Keratinocyte (primary cell): ENCODE measurements around the gene RFX8.

Experiments
- EZH2 ChIP-seq: IDR thresholded peaks from one replicate; pipeline ENCODE4 v1.6.1; 2012; ENCODE audit warnings: inconsistent platforms, mild to moderate bottlenecking, low read length, moderate library complexity
- TF ChIP-seq, protein P1 (sequence below), 3 experiments: IDR thresholded peaks in 1 of 3; conservative IDR thresholded peaks in 1 of 3; optimal IDR thresholded peaks in 1 of 3; 2 replicates in 2 of 3; 3 replicates in 1 of 3; pipeline versions ENCODE3 to v1.5.1; 2011; ENCODE audit warnings: low read length in 3 of 3, mild to moderate bottlenecking in 3 of 3, moderate library complexity in 2 of 3, control low read depth in 1 of 3, inconsistent platforms in 1 of 3; ENCODE audit not compliant: insufficient read depth in 2 of 3; ENCODE audit errors: extremely low read depth in 1 of 3

DNA sequence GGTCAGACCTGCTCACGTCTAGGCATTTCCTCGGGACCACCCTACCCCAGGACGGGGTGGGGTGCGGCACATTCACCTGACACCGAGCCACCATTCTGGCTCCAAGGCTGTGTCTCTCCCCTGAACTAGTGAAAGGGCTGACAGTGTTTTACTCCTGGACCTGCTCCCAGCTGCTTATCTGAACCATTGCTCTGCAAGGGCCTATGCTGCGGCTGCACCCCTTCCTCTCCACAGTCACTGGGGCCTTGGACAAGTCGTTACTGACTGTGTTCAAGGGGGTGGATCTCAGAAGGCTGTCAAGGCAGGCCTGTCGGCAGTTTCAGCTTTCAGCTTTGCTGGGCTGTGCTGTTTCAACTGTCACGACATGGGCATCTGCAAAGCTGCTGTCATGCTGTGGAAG lies 99.3 kb downstream of the RFX8 start:
- TF ChIP-seq, protein P1, sequence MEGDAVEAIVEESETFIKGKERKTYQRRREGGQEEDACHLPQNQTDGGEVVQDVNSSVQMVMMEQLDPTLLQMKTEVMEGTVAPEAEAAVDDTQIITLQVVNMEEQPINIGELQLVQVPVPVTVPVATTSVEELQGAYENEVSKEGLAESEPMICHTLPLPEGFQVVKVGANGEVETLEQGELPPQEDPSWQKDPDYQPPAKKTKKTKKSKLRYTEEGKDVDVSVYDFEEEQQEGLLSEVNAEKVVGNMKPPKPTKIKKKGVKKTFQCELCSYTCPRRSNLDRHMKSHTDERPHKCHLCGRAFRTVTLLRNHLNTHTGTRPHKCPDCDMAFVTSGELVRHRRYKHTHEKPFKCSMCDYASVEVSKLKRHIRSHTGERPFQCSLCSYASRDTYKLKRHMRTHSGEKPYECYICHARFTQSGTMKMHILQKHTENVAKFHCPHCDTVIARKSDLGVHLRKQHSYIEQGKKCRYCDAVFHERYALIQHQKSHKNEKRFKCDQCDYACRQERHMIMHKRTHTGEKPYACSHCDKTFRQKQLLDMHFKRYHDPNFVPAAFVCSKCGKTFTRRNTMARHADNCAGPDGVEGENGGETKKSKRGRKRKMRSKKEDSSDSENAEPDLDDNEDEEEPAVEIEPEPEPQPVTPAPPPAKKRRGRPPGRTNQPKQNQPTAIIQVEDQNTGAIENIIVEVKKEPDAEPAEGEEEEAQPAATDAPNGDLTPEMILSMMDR (optimal IDR thresholded peaks at IDR 0.05 in 1 of 3, IDR thresholded peaks at IDR 0.05 in 1 of 3, conservative IDR thresholded peaks at IDR 0.05 in 1 of 3; ENCODE audit: extremely low read depth in 1 of 3, insufficient read depth in 2 of 3, low read length in 3 of 3), result no peak
- TF ChIP-seq EZH2, result no peak
